ENCODE results near the gene CD200.
"Not testable (repeated sequence)": the region's sequence is repeated elsewhere in the genome, so short reads cannot be mapped to it uniquely, and the experiment has no call there.

CD200 gene

GRCh38 chr3:112373924-112374323 is 41.0 kb downstream of the CD200 start:
- no peak for TF ChIP-seq CTCF (conservative IDR thresholded peaks at IDR 0.05)
- no peak overlapping the region for H3K27ac ChIP-seq

DNA sequence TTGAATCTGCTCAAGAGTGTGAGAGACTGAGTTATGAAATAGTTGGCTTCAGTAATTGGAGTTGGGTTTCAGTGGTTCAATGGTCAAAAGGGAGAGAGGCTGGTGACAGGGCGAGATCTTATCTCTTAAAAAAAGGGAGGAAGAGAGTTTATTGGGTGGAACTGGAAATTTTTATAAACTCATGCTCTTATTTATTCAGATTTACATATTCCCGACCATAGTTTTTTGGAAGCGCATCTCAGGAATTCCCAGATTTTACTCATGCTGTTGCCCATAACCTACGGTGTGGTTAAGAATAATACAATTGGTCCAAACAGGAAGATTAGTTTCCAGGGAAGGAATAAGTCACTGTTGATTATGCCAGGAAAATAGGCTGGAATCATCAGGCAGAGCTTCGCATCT is 41.4 kb downstream of the CD200 start:
- TF ChIP-seq CTCF (conservative IDR thresholded peaks at IDR 0.05), result no peak
- no peak overlapping the region for H3K27ac ChIP-seq

GRCh38 chr3:112375117-112375516 is 42.2 kb downstream of the CD200 start:
- TF ChIP-seq CTCF (conservative IDR thresholded peaks at IDR 0.05), result no peak
- H3K27ac ChIP-seq, result no peak overlapping the region

DNA sequence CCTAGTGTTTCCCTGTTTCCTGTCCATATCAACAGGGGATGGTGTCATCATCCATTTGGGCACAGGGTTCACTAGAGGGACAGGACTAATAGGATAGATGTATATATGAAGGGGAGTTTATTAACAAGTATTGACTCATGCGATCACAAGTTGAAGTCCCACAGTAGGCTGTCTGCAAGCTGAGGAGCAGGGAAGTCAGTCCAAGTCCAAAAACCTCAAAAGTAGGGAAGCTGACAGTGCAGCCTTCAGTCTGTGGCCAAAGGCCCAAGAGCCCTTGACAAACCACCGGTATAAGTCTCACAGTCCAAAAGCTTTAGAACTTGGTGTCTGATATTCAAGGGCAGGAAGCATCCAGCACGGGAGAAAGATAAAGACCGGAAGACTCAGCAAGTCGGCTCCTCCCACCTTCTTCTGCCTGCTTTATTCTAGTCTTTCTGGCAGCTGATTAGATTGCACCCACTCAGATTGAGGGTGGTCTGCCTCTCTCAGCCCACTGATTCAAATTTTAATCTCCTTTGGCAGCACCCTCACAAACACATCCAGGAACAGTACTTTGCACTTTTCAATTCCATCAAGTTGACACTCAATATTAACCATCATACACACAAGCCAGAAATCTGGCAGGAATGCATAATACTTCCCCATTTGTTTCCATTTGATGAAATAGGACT is 43.4 kb downstream of the CD200 start:
- no peak overlapping the region for H3K27ac ChIP-seq
- TF ChIP-seq CTCF (conservative IDR thresholded peaks at IDR 0.05), result no peak

DNA sequence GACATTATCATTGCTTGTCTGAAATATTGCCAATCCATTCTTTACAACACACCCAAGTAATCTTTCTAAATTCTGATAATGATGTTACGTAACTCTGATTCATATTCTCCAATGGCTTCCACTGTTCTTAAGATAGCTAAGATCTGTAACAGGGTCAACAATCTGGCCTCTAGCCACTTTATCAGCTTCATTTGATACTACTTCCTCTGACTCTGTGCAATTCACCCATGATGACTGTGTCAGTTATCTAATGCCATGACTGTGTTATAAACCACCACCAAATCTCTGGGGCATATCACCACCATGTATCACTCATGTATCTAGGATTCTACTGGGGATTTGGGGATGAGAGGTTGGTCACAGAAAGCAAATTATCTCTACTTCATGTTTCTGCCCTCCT is 44.0 kb downstream of the CD200 start:
- no peak overlapping the region for H3K27ac ChIP-seq
- TF ChIP-seq CTCF (conservative IDR thresholded peaks at IDR 0.05), result no peak

DNA sequence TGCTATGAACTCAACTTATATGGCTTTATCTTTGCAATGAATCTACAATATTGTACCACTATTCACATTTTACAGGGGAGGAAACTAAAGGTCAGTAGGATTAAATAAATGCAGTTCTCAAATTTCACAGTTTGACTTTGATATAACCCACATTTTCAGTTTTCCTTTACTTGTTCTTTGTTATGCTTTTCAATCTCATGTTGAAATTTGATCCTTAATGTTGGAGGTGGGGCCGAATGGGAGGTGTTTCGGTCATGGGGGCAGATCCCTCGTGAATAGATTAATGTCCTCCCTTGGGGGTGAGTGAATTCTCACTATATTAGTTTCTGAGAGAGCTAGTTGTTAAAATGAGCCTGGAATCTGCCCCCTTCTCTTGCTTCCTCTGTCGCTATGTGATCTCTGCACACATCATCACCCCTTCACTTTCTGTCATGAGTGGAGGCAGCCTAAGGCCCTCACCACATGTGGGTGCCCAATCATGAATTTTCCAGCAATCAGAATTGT is 44.7 kb downstream of the CD200 start:
- TF ChIP-seq CTCF (conservative IDR thresholded peaks at IDR 0.05), result no peak
- no peak overlapping the region for H3K27ac ChIP-seq

DNA sequence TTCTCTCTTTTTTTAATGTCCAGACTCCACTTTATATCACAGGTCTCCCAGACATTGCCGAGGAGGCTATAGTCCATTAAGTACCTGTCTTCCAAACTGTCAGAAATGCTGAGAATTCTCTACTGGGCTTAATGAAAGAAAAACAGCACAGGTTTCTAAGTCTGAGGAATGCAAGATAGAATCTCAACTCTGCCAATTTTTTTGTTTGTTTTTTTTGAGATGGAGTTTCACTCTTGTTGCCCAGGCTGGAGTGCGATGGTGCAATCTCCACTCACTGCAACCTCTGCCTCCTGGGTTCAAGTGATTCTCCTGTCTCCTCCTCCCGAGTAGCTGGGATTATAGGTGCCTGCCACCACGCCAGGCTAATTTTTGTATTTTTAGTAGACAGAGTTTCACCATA is 45.4 kb downstream of the CD200 start:
- not testable (repeated sequence) for H3K27ac ChIP-seq

DNA sequence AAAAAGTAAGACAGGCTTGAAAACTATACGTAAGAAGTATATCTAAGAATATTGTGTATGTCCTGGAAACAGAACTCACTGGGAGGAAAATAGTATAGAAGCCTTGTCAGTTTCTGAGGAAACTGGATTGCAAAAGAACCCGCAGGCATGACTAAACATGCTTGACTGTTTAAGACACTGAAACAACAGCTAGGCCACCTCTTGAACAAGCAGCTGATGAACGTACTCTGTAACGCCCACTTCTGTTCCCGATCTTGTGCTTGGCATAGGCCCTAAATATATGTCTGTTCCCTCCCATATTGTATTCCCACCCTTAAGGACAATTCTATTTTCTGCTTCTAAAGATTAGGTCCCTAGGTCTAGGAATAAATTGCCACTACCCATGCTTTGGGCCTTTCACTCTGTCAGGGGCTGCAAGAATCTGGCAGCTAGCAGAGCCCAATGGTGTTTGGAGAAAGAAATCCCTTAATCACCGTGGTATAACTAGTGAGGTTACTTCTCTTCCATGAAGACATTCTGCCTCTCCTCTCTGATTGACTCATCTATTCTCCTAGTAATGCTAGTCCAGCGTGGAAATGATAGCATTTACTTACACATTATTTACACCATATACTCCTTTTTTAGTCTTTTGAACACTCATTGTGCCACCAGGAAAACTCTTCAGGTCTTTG is 46.2 kb downstream of the CD200 start:
- TF ChIP-seq CTCF (conservative IDR thresholded peaks at IDR 0.05), result no peak

More for the DNA sequence above, 46.2 kb downstream of the CD200 start:
- H3K27ac ChIP-seq, result no peak overlapping the region

Measured in VCaP (cell line).